Right kidney (tissue), 1 donor: ENCODE results near the gene ABCC6.
"Not testable (repeated sequence)": the region's sequence is repeated elsewhere in the genome, so short reads cannot be mapped to it uniquely, and the experiment has no call there.

Experiments used
- DNase-seq: peaks from one replicate; pipeline ENCODE4 v3.0.0-alpha.2; 2016

Gene ABCC6

GRCh38 chr16:16190546-16190945 lies 32.7 kb downstream of the ABCC6 start:
- DNase-seq: no peak

DNA sequence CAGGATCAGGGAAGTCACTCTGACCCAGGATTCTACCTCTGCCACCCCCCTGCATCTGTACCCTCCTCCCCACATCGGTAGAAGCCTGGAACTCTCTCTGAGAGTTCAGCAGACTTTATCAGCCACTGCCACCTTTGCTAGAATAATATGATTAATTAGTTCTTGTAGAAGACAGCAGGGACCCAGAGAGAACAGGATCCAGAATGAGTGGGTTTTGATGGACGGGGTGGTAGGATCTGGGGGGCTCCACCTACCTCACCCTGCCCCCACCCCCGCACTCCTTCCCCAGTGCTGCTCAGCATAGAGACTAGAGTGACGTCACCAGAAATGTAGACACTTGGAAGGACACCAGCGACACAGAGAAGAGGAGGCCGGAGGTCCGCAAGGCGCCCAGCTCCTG lies 33.5 kb downstream of the ABCC6 start:
- no peak for DNase-seq

DNA sequence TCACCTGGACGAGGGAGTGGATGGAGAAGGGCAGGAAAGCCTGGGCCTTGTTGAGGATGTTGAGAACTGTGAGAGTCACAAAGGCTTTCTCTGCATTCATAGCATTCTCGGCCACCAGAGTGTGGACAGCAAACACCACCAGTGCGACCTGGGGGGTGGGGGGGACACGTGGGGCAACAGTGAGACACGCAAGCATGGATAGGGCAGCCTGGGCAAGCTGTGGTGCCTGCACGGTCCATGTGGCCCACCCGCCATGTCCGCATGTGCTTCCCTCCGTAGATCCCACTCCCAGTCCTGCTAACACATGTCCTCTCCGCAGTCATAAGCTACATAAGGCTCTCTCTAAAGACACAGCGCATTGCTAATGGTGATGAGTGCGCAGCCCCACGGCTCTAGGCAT lies 34.5 kb downstream of the ABCC6 start:
- no peak for DNase-seq

DNA sequence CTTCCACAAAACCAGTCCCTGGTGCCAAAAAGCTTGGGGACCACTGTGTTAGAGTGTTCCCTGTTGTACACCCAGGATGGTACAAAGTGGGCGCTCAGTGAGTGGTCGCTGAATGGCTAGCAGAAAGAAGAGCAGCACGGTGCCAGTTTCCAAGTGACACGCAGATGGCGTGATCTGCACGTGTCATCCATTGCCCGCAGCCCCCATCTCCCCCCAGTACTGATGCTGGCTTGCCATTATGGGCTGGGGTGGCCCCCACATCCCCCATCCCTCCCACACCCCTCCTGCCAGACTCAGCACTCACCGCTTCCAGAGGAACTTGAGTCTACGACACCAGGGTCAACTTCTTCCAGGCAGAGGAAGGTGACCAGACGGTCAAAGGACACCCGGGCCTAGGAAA lies 36.5 kb downstream of the ABCC6 start:
- DNase-seq: no peak

- no peak for DNase-seq
These were observed 38.2 kb downstream of the ABCC6 start for GRCh38 chr16:16185095-16185494.

DNA sequence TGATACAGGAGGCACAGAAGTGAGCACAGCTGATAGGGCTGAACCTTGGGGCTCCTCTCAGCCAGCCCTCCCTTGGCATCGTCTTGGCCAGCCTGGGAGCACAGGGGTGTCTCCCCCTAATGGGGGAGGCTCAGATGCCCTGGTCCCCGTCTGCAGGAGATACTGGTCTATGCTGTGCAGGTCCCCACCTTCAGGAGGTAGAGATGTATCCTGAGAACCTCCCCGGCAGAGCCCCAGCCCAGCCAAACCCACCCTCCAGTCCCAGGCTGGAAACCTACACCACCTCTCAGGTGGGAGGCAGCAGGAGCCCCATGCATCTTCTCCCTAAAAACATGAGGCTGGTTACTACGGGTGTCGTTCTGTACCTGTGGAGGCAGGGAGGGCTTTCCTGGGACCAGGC lies 38.7 kb downstream of the ABCC6 start:
- no peak for DNase-seq

- DNase-seq: no peak
These were observed 39.7 kb downstream of the ABCC6 start for GRCh38 chr16:16183562-16183961.

DNA sequence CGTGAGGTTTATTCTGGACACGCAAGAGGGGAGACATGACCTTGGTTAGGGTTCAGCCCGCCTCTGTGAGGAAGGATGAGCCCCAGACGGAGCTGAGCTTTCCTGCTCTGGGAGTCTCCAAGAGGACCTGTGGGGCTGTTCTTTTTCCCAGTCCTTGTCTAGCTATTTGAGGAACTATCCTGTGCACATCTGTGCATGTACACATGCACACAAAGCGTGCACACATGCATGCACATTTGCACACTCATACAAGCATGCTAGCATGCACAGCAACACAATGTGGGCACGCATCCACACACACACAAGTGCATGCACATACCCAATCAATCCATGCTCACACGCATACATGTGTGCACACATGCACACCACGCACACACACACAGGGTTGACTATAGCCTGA lies 40.4 kb downstream of the ABCC6 start:
- DNase-seq: no peak

DNA sequence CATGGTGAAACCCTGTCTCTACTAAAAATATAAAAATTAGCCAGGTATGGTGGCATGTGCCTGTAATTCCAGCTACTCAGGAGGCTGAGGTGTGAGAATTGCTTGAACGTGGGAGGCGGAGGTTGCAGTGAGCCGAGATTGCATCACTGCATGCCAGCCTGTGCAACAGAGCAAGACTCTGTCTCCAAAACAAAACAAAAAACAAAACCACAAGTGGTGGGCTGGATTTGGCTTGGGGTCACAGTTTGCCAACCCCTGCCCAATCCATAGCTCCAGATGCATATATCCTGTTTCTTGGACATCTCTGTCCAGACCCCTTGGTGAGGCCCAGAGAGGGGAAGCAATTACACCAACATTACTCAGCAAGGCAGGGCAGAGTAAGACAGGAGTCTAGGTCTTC lies 41.5 kb downstream of the ABCC6 start:
- DNase-seq: not testable (repeated sequence)

GRCh38 chr16:16178455-16179162 lies 44.7 kb downstream of the ABCC6 start:
- no peak for DNase-seq

DNA sequence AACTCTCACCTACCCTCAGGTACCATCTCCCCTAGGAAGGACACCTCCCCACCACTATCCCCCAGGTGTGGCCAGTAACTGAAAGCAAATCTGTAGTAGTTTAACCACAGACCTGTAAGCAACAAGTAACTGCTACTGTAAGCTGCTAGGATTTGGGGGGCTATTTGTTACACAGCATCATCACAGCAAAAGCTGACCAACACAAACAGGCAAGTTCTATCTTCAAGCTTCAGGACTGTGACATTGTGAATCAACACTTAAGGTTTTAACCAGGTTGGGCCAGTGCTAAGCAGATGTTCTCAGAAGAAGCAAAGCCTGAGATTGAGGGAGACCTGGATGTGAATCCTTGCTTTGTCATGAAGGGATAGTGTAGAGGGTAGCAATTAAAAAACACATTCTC lies 47.0 kb downstream of the ABCC6 start:
- no peak for DNase-seq

DNA sequence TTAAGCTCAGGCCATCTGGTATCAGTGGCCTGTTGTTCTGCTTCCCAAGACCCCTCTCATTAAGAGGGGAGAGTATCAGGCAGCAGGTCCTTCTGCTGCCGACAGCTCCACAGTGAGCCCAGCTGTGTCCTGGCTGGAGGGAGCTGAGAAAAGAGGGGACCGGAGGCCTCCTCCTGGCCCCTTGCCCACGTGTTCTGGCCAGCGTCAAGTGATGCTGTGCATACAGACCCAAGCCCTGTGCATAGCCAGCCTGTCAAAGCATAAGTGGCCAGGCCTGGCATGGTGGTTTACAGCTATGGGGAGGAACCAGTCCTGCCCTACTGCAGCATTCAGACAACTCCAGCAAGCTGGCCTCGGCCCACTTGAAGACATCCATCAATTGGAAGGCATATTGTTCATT lies 48.0 kb downstream of the ABCC6 start:
- no peak for DNase-seq

DNA sequence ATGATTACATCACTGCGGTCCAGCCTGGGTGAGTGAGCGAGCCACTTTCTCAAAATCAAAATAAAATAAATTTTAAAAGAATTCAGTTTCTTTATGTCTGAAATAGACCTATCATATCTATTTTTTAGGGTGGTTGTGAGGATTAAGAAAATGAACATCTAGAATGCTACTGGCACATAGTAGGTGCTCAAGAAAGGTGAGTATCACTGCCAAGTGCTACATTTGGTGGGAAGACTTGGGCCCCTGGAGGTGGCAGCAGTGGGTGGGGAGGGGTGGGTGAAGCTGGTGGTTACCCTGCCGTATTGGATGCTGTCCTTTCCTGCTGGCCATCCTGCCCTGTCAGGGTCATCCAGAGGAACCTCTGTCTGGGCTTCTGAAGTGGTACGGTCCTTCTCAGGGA lies 50.3 kb downstream of the ABCC6 start:
- DNase-seq: no peak

DNA sequence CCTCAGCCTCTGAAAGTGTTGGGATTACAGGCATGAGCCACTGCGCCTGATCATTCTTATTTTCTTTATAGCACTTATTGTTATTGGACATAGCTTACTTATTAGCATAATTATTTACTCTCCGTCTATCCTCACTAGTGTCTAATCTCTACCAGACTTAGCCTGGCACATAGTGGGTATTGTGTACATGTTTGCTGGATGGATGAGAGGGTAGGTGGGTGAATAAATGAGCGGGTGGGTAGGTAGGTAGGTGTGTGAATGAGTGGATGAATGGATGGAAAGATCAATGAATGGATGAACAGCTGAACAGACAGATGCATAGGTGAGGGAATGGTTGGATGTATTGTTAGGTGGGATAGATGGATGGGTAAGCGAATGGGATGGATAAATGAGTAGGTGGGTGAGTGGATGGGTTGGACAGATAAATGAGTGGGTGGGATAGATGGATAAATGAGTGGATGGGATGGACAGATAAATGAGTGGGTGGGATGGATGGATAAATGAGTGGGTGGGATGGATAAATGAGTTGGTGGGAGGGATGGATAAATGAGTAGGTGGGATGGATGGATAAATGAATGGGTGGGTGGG lies 51.9 kb downstream of the ABCC6 start:
- DNase-seq: no peak

DNA sequence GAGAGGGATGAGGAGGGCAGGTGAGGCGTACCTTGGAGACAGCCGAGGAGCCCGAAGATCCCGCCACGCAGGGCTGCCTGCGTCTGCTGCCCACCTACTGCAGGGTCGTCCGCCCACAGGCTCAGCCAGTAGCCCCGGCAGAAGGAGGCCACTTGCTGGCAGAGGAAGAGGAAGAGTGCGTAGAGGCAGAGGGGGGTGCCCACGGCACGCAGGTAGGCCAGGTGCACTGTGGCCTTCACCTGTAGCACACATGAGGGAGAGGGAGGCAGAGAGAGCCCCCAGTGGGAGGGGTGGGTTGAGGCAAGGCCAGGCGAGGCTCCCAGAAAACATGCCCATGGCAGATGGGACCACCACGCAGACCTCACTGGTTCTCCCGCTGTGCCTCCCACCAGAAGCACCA lies 53.7 kb downstream of the ABCC6 start:
- no peak for DNase-seq

DNA sequence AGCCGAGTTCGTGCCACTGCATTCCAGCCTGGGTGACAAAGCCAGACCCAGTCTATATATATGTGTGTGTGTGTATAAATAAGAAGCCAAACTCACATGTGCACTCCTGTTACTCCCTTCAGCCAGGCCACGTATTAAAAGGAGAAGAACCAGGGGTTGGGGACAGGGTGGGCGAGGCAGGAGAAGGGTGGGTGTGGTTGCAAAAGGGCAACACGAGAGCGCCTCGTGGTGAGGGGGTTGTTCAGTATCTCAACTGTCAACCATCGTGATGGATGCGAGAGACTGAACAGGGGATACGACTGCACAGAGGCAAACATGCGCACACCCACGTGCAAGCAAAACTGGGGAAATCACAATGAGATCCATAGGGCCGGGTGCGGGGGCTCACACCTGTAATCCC lies 54.9 kb downstream of the ABCC6 start:
- no peak for DNase-seq

DNA sequence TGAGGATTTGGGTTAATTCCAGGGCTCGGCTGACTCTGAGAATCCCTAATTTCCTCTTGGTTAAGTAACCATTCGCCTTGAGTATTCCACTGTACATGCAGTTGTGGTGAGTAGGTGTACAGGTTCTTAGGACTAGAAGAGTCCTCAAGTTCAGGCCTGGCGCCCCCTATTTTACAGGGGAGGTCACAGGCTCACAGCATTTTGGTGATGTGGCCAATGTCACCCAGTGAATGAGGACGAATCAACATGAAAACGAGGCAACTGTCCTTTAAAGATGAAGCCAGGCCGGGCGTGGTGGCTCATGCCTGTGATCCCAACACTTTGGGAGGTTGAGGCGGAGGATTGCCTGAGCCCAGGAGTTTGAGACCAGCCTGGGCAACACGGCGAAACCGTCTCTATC lies 55.4 kb downstream of the ABCC6 start:
- no peak for DNase-seq

GRCh38 chr16:16166949-16167348 lies 56.3 kb downstream of the ABCC6 start:
- no peak for DNase-seq

GRCh38 chr16:16166085-16166484 lies 57.2 kb downstream of the ABCC6 start:
- DNase-seq: no peak

DNA sequence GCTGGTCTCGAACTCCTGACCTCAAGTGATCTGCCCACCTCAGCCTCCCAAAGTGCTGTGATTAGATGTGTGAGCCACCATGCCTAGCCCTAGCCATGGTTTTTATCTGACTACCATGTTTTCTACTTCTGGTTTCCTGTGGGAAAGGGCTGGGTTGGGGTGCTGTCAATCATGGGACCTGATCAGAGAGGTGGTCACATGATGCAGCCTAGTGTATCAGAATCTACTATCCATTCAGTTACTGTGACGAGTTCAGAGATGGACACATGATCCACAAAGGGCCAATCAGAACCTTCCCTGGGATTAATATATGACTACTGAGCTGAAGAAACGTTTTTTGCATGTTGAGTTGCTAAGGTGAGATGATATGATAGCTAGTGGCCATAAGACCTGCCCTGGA lies 59.1 kb downstream of the ABCC6 start:
- DNase-seq: no peak

- no peak for DNase-seq
These were observed 59.7 kb downstream of the ABCC6 start for GRCh38 chr16:16163571-16163970.

GRCh38 chr16:16163109-16163508 lies 60.2 kb downstream of the ABCC6 start:
- no peak for DNase-seq

GRCh38 chr16:16162591-16162990 lies 60.7 kb downstream of the ABCC6 start:
- no peak for DNase-seq

GRCh38 chr16:16161840-16162239 lies 61.5 kb downstream of the ABCC6 start:
- DNase-seq: not testable (repeated sequence)

GRCh38 chr16:16161319-16161718 lies 62.0 kb downstream of the ABCC6 start:
- no peak for DNase-seq
